NCI-H1048 (cell line): ENCODE data around the gene SERPINB1.
"Not testable (repeated sequence)": the region's sequence is repeated elsewhere in the genome, so short reads cannot be mapped to it uniquely, and the experiment has no call there.

Experiments used
- DNase-seq: peaks from one replicate; lab custom pipeline; 2025; lab: John Stamatoyannopoulos, UW

The SERPINB1 gene

GRCh38 chr6:2817903-2818443, 23.7 kb downstream of the SERPINB1 start:
- no peak for DNase-seq

DNA sequence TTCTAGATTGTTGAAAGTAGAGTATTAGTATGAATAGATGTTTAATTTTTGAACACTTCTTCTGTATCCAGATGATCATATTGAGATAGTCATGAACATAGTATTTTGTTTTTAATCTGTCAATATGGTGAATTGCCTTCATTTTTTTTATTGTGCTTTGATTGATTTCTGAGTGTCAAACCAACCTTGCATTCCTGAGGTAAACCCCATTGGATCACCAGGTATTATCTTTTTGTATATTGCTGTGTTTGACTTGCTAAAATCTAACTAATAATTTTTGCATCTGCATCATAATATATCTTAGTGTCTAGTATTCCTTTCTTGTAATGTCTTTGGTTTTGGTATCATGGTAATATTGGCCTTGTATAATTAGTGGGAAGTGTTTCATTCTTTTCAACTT, 25.5 kb downstream of the SERPINB1 start:
- no peak for DNase-seq

DNA sequence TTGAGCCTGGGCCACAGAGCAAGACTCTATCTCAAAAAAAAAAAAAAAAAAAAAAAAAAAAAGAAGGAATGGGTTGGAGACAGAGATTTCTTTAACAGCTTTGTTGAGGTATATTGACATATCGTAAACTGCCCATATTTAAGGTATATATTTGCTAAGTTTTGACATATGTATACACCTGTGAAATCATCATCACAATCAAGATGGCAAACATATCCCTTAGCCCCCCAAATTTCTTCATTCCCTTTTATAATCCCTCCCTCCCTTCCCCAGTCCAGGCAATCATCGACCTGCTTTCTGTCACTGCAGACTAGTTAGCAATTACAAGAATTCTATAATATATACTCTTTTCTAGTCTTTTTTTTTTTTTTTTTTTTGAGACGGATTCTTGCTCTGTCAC, 29.0 kb downstream of the SERPINB1 start:
- DNase-seq, result no peak

DNA sequence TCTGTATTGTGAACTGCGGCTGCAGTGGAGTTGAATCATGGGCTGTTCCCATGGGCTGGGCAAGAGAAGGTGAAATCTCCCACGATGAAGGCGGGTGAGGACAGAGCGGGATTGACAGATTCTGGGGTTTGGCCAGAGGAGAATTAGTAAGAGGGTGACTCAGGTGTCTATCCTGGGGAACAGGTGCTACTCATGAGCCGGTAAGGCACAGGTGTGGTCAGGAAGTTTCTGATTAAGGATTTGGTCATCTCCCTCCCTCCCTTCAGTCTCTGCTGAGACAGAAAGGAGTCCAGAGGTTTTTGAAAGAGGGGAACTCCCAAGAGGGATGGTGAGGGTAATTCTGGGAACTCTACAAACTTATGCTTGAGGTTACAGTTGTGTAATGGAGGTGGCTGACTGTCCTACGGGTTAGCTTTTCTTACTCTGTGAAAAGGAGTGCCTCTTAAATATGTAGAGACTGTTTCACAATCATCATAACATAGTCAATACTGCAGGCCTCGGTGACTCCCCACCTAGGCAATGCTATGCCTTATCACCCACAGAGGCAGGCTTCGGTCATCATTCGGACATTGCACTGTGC, 31.5 kb downstream of the SERPINB1 start:
- DNase-seq, result no peak

DNA sequence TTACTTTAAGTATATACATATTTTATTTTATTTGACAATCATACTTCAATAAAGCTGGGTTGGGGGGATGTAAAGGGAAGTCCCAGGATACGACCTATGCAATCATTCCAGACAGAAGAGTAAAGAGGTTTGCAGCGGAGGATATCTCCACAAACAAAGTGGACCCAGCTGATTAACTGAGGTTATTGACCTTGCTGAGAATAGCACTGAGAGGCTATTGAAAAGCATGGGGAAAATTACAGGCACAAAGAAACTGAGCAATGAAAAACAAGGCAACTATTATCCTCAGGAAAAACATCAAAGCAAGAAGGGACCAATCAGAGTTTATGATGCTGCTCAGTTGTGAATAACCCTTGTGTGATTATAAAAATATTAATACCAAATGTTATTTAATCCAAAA, 32.6 kb downstream of the SERPINB1 start:
- DNase-seq, result no peak

DNA sequence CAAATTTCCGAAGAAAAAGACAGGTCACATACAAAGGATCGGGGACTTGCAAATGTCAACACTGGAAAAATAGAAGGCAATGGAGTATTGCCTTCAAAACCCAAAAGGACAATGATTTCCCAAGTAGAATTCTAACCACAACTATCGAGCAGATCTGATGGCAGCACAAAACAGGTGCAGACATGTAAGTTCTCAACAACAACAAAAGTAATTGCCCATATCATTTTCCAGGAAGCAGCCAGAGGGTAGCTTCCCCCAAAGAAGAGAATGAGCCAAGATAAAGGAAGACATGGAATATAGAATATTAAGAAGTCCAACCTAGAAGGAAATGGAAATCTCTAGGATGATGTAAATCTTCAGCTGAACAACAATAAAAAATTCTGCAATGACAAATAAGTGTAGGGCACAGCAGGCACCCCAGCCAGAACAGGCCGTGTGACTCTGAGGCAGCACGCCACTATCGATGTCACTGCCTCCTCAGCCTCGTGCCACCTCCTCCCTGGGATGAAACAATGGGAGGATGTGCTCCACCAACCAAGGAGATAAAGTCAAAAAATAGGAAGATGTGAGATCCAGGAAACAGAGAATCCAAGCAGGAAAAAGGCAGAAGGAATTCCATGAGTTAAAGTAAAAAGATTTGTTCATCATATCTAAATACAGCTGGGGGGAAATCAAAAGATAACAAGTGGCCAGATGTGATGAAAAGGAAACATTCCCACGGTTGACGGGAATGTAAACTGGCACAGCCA, 34.1 kb downstream of the SERPINB1 start:
- DNase-seq, result no peak

GRCh38 chr6:2806644-2807043, 35.0 kb downstream of the SERPINB1 start:
- no peak for DNase-seq

DNA sequence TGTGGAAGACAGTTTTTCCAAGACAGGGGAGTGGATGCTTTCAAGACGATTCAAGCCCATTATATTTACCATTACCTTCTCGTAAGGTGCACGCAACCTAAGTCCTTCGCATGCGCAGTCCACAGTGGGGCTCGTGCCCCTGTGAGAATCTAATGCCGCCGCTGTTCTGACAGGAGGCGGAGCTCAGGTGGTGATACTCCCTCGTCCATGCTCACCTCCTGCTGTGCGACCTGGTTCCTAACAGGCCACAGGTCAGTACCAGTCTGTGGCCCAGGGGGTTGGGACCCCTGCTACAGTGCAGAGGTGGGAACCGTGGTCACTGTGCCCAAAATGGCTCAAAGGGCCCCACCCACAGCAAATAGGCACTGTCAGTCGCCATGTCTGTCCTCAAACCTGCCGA, 36.6 kb downstream of the SERPINB1 start:
- DNase-seq, result no peak

DNA sequence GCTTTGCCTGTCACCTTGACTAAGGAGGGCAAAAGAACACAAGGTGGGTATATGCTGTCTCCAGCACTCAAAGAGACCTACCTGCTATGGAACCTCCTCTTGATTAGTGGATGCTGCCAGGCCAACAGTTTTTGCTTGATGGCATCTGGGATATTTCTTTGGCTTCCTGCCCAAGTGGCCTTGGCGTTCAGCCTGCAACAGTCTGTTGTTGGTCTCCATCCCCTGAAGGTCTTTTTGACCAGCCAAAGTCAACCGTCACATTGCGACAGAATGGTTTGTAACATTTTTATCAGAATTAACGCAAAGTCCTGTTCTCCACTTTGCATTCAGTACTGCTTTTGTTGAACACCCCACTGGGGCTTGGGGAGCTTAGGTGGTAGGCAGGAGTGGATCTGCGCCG, 37.1 kb downstream of the SERPINB1 start:
- no peak for DNase-seq

DNA sequence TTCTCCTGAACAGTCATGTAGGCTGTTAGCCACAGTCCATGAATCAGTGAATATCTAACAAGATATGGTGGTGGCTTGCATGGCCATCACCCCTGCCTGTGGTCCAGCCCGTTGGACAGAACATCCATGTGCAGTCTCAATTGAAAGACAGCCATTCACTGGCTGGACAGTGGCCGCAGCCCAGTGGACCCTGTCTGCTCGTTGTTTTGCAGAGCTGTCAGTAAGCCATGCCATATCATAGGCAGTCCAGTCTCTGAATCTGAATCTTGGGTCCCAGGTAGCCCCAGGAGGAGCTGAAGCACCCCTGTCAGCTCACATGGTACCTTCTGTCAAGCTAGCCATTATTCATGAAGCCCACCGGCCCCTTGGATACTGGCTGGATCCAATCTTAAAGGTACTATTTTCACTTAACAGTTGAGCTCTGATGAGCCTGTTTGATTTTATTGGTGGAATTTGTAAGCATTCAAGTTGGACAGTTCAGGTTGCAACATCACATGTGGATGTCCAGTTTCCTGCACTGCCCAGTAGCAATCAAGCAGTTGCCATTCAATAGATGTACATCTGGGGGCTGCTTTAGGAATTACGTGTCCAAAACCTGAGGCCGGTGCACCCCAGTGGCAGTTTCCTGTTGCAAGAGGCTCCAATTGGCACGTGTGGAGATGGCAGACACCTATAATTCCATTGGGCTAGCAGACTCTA, 37.8 kb downstream of the SERPINB1 start:
- no peak for DNase-seq

- no peak for DNase-seq
Measured at GRCh38 chr6:2802521-2803060, 39.1 kb downstream of the SERPINB1 start.

DNA sequence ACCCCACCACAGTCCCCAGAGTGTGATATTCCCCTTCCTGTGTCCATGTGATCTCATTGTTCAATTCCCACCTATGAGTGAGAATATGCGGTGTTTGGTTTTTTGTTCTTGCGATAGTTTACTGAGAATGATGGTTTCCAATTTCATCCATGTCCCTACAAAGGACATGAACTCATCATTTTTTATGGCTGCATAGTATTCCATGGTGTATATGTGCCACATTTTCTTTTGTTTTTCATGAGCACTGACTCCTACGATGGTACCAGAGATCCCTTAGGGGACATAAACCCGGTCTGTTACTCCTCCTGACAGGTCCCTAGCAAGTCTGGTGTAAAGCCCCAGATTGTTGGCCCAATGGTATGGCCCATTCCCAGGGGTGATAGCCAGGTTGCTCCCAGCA, 40.0 kb downstream of the SERPINB1 start:
- not testable (repeated sequence) for DNase-seq

DNA sequence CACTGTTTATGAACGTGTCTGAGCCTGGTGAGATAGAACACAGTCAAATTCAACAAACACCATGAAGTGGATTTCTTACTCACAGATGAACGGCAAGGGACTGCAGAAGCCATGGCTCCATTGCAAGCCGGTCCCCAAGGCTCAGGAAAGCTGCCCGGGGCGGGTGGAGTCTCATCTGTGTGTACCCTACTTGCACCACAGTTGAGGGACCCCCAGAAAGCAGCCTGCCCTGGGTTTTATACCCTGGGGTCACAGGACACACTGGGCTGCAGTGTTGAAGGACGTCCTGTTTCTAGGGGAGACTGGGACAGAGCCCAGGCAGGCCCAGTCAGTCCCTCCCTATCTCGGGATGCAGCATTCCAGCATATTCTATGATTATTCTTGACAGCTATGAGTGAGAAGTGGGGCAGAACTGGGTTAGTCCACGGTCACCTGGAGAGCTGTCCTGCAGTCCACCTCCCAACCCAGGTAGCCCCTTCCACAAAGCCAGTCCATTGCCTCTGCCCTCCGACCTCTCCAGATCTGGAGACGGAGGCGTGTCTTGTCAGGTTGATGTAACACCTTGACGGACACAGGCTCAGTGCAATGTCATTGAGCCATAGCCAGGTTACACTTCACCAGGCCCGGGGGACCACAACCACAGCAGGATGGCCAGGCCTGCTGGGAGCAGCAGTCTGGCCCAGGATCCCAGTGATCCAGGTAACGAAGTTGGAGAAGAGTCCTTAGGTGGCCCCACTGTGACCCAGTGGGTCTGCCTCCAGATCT, 40.9 kb downstream of the SERPINB1 start:
- DNase-seq, result no peak

DNA sequence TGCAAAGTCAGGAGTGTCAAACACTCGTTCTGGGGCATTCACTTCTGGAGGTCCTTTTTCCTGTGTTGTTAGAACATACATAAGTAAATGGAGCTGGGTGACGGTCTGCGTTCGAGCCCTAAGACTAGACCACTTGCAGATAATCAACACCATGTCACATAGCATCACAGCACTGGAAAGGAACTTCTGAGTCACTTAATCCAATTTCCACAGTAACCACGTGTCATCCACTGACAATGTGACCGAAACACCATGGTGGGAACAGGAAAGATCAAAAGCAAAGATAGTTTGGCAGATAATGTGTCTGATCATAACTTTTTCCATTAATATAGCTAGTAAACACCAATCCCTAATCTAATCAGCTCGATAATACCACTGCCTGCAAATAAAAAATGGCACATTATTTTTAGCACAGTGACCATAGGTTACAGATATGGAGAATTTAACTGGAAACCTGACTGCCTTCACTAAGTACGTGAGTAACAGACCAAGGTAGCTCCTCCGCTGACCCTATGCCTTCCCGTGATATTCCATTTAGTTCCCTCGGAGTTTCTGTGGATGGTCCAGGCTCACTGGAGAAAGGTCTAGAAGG, 41.6 kb downstream of the SERPINB1 start:
- no peak for DNase-seq

GRCh38 chr6:2798586-2799134, 43.0 kb downstream of the SERPINB1 start:
- no peak for DNase-seq

GRCh38 chr6:2797564-2798031, 44.1 kb downstream of the SERPINB1 start:
- DNase-seq, result no peak

DNA sequence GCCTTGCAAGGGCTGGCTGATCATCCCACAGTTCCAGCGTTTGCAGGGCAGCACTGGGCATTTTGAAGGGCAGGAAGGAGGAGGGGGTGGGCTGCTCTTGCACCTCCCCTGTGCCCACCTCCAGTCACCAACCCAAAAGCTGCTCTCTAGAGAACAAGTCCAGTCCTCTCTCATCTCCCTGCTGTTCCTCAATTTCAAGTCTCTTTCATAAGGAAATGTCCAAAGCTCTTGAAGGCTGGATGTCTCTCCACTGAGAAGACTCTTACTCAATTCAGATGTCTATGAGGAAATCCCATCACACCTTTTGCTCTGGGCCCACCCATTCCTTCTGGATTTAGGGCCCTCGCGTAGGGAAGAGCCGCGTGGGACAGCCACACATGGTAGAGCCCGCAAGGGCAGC, 44.8 kb downstream of the SERPINB1 start:
- DNase-seq, result no peak

GRCh38 chr6:2795956-2796355, 45.7 kb downstream of the SERPINB1 start:
- no peak for DNase-seq

- no peak for DNase-seq
Measured at GRCh38 chr6:2795162-2795561, 46.5 kb downstream of the SERPINB1 start.

DNA sequence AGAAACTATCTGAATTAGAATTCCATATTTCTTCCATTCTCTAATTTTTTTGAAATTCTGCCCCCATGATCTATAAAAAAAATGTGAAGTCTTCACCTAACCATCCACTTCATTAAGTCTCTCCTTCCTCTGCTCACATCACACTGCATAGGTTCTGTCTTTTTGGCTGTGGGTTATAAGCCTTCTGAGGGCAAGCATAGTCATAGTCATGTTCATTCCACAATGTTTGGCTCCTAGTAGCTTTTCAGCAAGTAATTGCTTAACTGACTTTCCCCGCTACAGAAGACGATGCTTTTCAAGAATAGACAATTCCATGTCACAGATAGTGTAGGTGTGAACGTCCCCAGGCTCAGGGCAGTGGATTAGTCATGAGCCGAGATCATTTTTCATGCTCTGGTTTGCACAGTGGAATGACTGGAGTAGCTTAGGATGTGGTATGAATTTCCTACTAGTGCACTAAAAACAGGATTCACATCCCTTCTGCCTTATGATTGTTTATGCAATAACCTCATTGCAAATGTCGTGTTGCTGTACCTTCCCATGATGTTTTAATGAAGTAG, 47.4 kb downstream of the SERPINB1 start:
- DNase-seq, result no peak
